Liver (tissue), 3 donors: ENCODE data around the gene C1orf210.

Experiments
- CTCF ChIP-seq: fragments of 150-350 bp; IDR thresholded peaks from 2 replicates; pipeline ENCODE4 v1.5.1; 2017; ENCODE audit warnings: improper control_type of control experiment, low read depth, low read length; ENCODE audit not compliant: missing input control
- FOXA1 ChIP-seq: IDR thresholded peaks from 2 replicates; pipeline ENCODE4 v1.6.1; 2016; ENCODE audit warnings: antibody characterized with exemption
- HNF4A ChIP-seq, 2 donors: conservative IDR thresholded peaks; 2 replicates each; pipeline ENCODE4 v1.6.1; 2016; ENCODE audit warnings: antibody characterized with exemption in 2 of 2, mild to moderate bottlenecking in 2 of 2
- JUND ChIP-seq, 2 donors: IDR thresholded peaks; 2 replicates each; pipeline ENCODE4 v1.6.1; 2016; ENCODE audit warnings: antibody characterized with exemption in 2 of 2
- MAX ChIP-seq: IDR thresholded peaks from 2 replicates; pipeline ENCODE4 v1.6.1; 2016; ENCODE audit warnings: antibody characterized with exemption
- NR2F2 ChIP-seq: IDR thresholded peaks from 2 replicates; pipeline ENCODE4 v1.6.1; 2016; ENCODE audit warnings: antibody characterized with exemption
- RAD21 ChIP-seq, 2 donors: IDR thresholded peaks; 2 replicates each; pipeline ENCODE4 v1.6.1; 2016; ENCODE audit warnings: antibody characterized with exemption in 2 of 2, mild to moderate bottlenecking in 2 of 2
- REST ChIP-seq: IDR thresholded peaks from 2 replicates; pipeline ENCODE4 v1.6.1; 2016; ENCODE audit warnings: antibody characterized with exemption, mild to moderate bottlenecking
- RXRA ChIP-seq, 2 donors: IDR thresholded peaks; 2 replicates each; pipeline ENCODE4 v1.6.1; 2017 to 2018; ENCODE audit warnings: antibody characterized with exemption in 2 of 2, mild to moderate bottlenecking in 1 of 2
- SP1 ChIP-seq: IDR thresholded peaks from 2 replicates; pipeline ENCODE4 v1.6.1; 2018; ENCODE audit warnings: antibody characterized with exemption, mild to moderate bottlenecking
- YY1 ChIP-seq: IDR thresholded peaks from 2 replicates; pipeline ENCODE4 v1.6.1; 2016; ENCODE audit warnings: antibody characterized with exemption, mild to moderate bottlenecking
- ZBTB33 ChIP-seq: IDR thresholded peaks from 2 replicates; pipeline ENCODE4 v1.6.1; 2016; ENCODE audit warnings: antibody characterized with exemption
- donor health status: healthy.
- donor health status: healthy.

- TF ChIP-seq REST (no peak), CTCF (no peak), YY1 (no peak), SP1 (no peak), RXRA (IDR thresholded peaks at IDR 0.05) (no peak), RAD21 (IDR thresholded peaks at IDR 0.05) (no peak), MAX (no peak), NR2F2 (no peak), HNF4A (conservative IDR thresholded peaks at IDR 0.05) (no peak), JUND (IDR thresholded peaks at IDR 0.05) (no peak), FOXA1 (no peak), ZBTB33 (no peak)
Observed at GRCh38 chr1:43233631-43234030, 51.8 kb downstream of the C1orf210 start.
